Measurements from ENCODE around the gene RETSAT. TPM values are rescaled to one million over a fixed set of nuclear protein-coding genes. Genes with fewer than 3 reads are reported as not detected.

RETSAT gene
- total RNA-seq, 1 donor from 2014 or later, result 38.2 TPM

DNA sequence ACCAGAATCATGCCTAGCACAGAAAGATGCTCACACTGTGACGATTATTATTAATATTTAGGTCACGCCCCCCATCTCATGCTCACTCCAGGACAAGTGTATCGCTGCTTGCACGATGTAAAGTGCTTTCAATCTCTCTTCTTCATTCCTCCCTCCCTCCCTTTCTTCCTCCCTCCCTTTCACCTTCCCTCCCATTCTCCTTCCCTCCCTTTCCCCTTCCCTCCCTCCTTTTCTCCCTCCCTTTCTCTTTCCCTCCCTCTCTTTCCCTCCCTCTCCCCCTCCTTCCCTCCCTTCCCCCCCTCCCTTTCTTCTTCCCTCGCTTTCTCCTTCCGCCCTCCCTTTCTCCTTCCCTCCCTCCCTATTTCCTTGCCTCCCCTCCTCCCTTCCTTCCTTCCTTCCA, 46.1 kb downstream of the RETSAT start:
- Mint-ChIP-seq H3K36me3 (ENCODE audit: low read depth, unreplicated experiment) (peaks cover 14% of the 10 kb centered on the region), H3K9me3 (ENCODE audit: unreplicated experiment) (no peaks in the 10 kb centered on the region), H3K27ac (ENCODE audit: unreplicated experiment) (no peak overlapping the region), H3K4me1 (ENCODE audit: low read depth, unreplicated experiment) (peaks cover 20% of the 10 kb centered on the region), H3K27me3 (ENCODE audit: low read depth, unreplicated experiment) (no peaks in the 10 kb centered on the region), H3K4me3 (ENCODE audit: unreplicated experiment) (no peak overlapping the region)
- Histone ChIP-seq H4K20me1 (ENCODE audit: insufficient read depth, low read length) (no peaks in the 10 kb centered on the region), H3K4me3 (ENCODE audit: insufficient read depth, low read depth, low read length) (no peak overlapping the region), H3K27me3 (ENCODE audit: insufficient read depth, low read length) (no peaks in the 10 kb centered on the region), H3K36me3 (ENCODE audit: insufficient read depth, low read length) (no peaks in the 10 kb centered on the region), H3K4me2 (ENCODE audit: low read length) (no peak overlapping the region), H3K27ac (ENCODE audit: low read depth, low read length) (no peak overlapping the region), H3K4me1 (ENCODE audit: insufficient read depth, low read length) (peaks cover 14% of the 10 kb centered on the region), H3K79me2 (ENCODE audit: insufficient read depth, low read length) (no peaks in the 10 kb centered on the region), H3K9me3 (ENCODE audit: insufficient read depth, low read depth, low read length) (no peaks in the 10 kb centered on the region), H3K9ac (ENCODE audit: low read length) (no peak overlapping the region), H2AFZ (ENCODE audit: low read depth, low read length) (no peak overlapping the region)
- no peak for TF ChIP-seq EZH2 (IDR thresholded peaks at IDR 0.05; ENCODE audit: insufficient read depth, low read length)
- FAIRE-seq, result no peak
- DNase-seq (ENCODE audit: low read depth), result no peak

- Mint-ChIP-seq H3K4me3 (ENCODE audit: unreplicated experiment) (no peak overlapping the region), H3K9me3 (ENCODE audit: unreplicated experiment) (no peaks in the 10 kb centered on the region), H3K27me3 (ENCODE audit: low read depth, unreplicated experiment) (no peaks in the 10 kb centered on the region), H3K36me3 (ENCODE audit: low read depth, unreplicated experiment) (peaks cover 14% of the 10 kb centered on the region), H3K27ac (ENCODE audit: unreplicated experiment) (no peak overlapping the region), H3K4me1 (ENCODE audit: low read depth, unreplicated experiment) (peaks cover 20% of the 10 kb centered on the region)
- Histone ChIP-seq H3K4me1 (ENCODE audit: insufficient read depth, low read length) (peaks cover 14% of the 10 kb centered on the region), H3K9ac (ENCODE audit: low read length) (no peak overlapping the region), H3K4me2 (ENCODE audit: low read length) (no peak overlapping the region), H4K20me1 (ENCODE audit: insufficient read depth, low read length) (no peaks in the 10 kb centered on the region), H3K9me3 (ENCODE audit: insufficient read depth, low read depth, low read length) (no peaks in the 10 kb centered on the region), H3K4me3 (ENCODE audit: insufficient read depth, low read depth, low read length) (no peak overlapping the region), H3K36me3 (ENCODE audit: insufficient read depth, low read length) (no peaks in the 10 kb centered on the region), H2AFZ (ENCODE audit: low read depth, low read length) (no peak overlapping the region), H3K27me3 (ENCODE audit: insufficient read depth, low read length) (no peaks in the 10 kb centered on the region), H3K27ac (ENCODE audit: low read depth, low read length) (no peak overlapping the region), H3K79me2 (ENCODE audit: insufficient read depth, low read length) (no peaks in the 10 kb centered on the region)
- DNase-seq (ENCODE audit: low read depth) (no peak), FAIRE-seq (no peak)
- TF ChIP-seq, protein P1, sequence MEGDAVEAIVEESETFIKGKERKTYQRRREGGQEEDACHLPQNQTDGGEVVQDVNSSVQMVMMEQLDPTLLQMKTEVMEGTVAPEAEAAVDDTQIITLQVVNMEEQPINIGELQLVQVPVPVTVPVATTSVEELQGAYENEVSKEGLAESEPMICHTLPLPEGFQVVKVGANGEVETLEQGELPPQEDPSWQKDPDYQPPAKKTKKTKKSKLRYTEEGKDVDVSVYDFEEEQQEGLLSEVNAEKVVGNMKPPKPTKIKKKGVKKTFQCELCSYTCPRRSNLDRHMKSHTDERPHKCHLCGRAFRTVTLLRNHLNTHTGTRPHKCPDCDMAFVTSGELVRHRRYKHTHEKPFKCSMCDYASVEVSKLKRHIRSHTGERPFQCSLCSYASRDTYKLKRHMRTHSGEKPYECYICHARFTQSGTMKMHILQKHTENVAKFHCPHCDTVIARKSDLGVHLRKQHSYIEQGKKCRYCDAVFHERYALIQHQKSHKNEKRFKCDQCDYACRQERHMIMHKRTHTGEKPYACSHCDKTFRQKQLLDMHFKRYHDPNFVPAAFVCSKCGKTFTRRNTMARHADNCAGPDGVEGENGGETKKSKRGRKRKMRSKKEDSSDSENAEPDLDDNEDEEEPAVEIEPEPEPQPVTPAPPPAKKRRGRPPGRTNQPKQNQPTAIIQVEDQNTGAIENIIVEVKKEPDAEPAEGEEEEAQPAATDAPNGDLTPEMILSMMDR (IDR thresholded peaks at IDR 0.05; ENCODE audit: insufficient read depth, low read depth, low read length), result no peak
- no peak for TF ChIP-seq EZH2 (IDR thresholded peaks at IDR 0.05; ENCODE audit: insufficient read depth, low read length)
Observed at GRCh38 chr2:85307527-85307897, 46.8 kb downstream of the RETSAT start.

DNA sequence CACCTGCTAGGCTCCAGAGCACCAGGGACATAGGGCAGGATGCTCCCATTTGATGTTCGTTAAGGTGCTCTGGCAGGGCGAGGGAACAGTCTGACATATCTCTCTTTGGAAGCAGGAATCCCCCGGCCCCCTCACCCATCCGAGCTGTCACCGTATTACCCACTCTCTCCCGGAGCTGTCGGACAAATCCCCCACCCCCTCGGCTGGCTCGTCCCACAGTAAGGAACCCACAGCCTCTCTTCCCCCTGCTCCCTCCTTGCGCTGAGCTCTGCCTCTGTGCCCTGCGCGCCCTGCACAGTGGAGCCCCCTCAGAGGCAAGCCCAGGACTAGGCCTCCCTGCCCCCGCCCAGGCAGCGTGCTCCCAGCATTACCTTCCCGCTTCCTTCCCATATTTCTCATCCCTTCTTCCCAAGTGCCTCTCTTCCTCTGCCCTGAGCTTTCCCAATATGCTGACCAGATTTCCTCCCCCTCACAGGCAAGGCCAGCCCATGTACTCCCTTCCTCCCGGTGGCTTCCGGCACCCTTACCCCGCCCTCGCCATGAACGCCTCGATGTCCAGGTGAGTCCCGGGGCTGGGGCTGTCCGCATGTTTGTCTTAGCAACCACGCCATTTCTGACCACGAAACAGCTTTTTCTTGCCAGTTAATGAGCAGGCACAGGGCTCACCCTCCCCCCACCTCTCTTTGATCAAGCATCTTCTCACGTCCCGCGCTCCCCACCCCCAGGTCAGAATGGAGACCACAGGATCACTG, 50.4 kb downstream of the RETSAT start:
- DNase-seq (ENCODE audit: low read depth) (no peak), FAIRE-seq (no peak)
- Mint-ChIP-seq H3K27me3 (ENCODE audit: low read depth, unreplicated experiment) (no peaks in the 10 kb centered on the region), H3K36me3 (ENCODE audit: low read depth, unreplicated experiment) (peaks cover 14% of the 10 kb centered on the region), H3K9me3 (ENCODE audit: unreplicated experiment) (no peaks in the 10 kb centered on the region), H3K4me3 (ENCODE audit: unreplicated experiment) (no peak overlapping the region), H3K27ac (ENCODE audit: unreplicated experiment) (no peak overlapping the region), H3K4me1 (ENCODE audit: low read depth, unreplicated experiment) (peaks cover 1% of the 10 kb centered on the region)
- H3K27ac ChIP-seq (ENCODE audit: low read depth, low read length), result no peak overlapping the region
- no peaks in the 10 kb centered on the region for H3K79me2 ChIP-seq (ENCODE audit: insufficient read depth, low read length)
- no peaks in the 10 kb centered on the region for H4K20me1 ChIP-seq (ENCODE audit: insufficient read depth, low read length)
- no peak overlapping the region for H3K4me3 ChIP-seq (ENCODE audit: insufficient read depth, low read depth, low read length)
- H3K27me3 ChIP-seq (ENCODE audit: insufficient read depth, low read length), result no peaks in the 10 kb centered on the region
- H3K36me3 ChIP-seq (ENCODE audit: insufficient read depth, low read length), result no peaks in the 10 kb centered on the region
- H3K4me2 ChIP-seq (ENCODE audit: low read length), result no peak overlapping the region
- H3K9me3 ChIP-seq (ENCODE audit: insufficient read depth, low read depth, low read length), result no peaks in the 10 kb centered on the region
- H3K9ac ChIP-seq (ENCODE audit: low read length), result no peak overlapping the region
- peaks cover 4% of the 10 kb centered on the region for H3K4me1 ChIP-seq (ENCODE audit: insufficient read depth, low read length)
- TF ChIP-seq EZH2 (IDR thresholded peaks at IDR 0.05; ENCODE audit: insufficient read depth, low read length), result no peak
- TF ChIP-seq, protein P1 (IDR thresholded peaks at IDR 0.05; ENCODE audit: insufficient read depth, low read depth, low read length), result no peak
- no peak overlapping the region for H2AFZ ChIP-seq (ENCODE audit: low read depth, low read length)

Data from astrocyte (in vitro differentiated cells and primary cell).